HTERT RPE-1 (cell line): Measurements from ENCODE around the gene EMC8.
"Not testable (repeated sequence)": the region's sequence is repeated elsewhere in the genome, so short reads cannot be mapped to it uniquely, and the experiment has no call there.

Experiments used
- in situ Hi-C: fragments of 300-500 bp; cut with MboI; formaldehyde crosslinking; loops from 4 replicates; pipeline ENCODE4 v1.14.3; 2020; ENCODE audit warnings: low sequenced_read_pairs

Gene EMC8

DNA sequence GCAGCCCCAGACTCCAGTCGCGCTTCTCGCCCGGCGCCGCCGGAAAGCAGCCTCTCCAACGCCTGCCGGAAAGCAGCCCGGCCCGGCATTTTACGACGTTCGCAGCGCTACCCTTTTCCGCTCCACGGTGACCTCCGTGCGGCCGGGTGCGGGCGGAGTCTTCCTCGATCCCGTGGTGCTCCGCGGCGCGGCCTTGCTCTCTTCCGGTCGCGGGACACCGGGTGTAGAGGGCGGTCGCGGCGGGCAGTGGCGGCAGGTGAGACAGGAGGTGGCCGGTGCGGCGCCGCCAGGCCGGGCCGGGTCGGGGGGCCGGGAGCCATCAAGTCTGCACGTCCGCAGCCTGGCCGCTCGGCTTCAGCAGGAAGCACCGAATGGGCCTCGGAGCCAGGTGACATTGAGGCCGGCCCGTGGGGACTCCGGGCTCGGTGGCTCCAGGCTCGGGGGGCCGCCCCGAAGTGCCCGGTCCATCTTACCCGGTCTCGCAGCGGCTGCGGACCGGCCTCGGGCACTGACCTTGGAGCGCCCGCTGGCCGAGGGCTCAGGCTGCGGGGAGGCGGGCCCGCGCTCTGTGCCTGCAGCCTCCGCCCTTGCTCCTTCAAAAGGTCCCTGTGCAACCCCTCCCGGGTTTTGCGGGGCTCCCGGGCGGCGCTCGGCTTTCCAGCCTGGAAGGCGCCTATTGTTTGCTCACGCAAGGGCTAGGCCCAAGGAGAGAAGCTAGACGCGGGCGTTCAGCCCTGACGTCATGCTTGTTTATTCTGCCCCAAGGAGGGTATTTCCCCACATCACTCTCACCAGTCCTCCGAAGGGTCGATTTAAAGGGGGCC lies at the start of gene EMC8, which contains the start of gene COX4I1:
Gene EMC8 (minus strand): TSS at position 48 of the 824 bp plus-strand sequence. CDS start 249 bp downstream, outside the sequence.
Gene COX4I1 (plus strand): TSS at position 199 of the 824 bp plus-strand sequence. CDS start 1,511 bp downstream, outside the sequence.
- in situ Hi-C loops = no loop called here

DNA sequence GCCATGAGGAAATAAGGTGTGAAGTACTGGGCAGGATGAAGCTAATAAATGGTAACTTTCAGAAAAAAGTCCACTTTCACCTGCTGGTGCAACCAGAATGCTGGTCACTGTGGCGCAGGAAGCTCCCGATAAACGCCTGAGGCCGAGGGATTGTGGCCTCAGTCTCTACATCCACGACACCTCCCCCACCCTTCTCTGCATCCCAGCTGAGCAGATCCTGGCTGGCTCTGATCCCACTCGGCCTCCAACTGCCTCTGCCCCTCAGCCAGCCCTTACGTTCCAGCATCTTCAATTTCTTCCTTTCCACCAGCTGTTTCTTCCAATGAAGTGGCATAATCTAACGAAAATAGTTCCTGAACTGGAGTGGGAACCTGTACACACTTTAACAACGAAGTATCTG lies 49.6 kb upstream of the EMC8 start:
- in situ Hi-C loops = no loop called here

DNA sequence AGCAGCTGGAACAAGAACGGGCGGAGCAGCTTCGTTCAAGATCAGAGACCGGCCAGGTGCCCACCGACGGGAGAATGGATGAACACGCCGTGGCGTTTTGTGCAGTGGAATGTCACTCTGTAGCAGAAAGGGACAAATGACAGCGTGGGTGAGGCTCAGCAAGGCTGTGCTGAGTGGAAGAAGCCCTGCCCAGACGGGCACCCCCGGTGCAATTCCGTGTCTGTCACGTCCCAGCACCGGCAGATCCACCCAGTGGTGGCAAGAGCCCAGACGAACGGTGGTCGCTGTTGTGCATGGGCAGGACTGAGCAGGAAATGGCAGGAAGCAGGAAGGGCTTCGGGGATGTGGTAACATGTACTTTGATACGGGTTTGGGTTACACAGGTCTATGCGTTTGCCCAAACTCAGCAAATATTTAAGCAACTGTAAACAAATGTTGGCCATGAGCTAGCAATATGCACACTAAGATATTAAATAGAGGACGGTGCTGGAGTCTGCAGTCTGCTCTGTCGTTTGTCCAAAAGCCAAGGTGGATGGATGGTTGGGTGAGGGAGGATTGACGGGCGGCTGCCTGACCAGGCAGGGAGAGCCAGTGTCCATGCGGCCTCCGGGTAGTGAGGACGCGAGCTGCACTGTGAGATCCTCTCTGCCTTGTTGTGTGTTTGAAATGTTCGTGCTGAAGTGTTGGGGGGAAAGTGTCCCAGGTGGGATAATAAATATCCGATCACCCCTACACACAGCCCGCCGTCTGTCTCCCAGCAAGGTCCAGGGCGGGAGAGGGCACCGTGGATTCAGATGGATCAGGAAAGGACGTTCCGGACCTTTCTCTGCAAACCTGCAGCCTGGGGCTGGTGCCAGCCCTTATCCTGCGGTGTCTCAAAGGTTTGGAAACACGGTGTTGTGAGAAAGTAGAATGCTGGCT lies 48.6 kb upstream of the EMC8 start:
- in situ Hi-C loops = no loop called here

DNA sequence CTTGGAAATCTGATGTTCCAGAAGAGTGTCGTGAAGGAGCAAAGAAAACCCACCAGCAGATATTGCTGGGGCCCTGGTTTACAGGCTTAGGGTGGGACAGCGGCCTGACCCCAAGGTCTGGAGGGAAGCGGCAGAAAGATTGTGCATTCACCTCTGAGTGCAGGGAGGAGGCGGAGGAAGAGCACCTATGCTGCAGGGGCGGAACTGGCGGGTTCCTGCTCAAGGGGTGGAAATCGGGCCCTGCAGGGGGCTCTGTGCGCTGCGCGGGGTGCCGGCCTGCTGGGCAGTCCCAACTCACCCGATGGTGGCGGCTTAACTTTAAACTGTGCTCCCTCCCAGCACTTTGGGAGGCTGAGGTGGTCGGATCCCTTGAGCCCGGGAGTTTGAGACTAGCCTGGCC lies 47.7 kb upstream of the EMC8 start:
- in situ Hi-C loops = no loop called here

DNA sequence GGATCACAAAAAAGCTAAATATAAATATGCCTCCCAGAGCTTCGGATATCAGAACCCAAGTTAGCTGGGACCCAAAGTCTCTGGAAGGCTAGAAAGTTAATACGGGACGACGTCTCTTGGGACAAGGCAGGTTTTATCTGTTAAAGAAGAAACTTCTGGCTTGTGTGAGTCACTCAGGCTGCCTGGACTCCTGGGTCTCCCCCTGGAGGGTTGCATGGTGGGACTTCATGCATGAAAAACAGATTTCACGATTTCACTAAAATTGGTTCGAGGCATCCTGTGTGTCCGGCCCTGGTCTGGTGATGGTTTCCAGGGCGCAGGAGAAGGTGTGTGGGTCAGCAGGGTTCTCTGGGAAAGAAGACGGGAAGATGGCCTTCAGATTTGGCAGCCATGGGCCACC lies 47.1 kb upstream of the EMC8 start:
- in situ Hi-C loops = no loop called here

DNA sequence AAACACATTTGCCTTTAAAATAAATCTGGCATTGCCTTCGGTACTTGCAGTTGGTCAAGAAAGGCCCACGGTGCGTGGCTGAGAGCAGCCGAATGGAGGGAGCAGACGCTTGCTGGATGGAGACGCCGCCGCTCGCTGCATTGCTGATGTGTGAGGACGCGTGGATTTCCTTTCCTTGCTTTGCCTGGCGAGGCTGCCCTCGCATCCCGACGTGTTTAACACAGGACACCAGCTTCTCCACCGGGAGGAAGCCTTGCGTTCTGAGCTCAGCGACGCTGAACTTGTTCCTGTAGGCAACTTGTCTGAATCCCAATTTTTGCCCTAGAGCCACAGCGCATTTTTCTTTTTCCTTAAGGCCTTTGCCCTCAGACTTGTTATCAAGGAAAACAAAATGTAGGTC lies 45.9 kb upstream of the EMC8 start:
- in situ Hi-C loops = no loop called here

DNA sequence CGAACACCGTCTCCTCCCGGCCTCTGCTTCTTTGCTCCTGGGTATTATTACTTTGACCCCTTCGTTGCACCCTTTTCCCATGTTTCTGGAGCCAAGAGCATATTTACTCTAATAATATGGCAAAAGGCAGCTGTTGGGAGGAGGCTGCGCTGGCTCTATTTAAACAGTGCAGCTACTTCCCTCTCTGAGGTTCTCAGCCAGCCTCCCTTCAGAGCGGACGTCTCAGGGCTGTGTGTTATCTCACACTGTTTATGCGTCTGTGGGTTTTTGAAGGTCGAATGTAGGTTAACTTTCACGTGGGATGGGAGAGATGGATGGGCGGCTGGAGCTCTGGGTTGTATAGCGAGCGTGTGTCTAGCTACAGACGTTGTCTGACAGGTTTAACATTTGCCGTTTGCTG lies 45.4 kb upstream of the EMC8 start:
- in situ Hi-C loops = no loop called here

DNA sequence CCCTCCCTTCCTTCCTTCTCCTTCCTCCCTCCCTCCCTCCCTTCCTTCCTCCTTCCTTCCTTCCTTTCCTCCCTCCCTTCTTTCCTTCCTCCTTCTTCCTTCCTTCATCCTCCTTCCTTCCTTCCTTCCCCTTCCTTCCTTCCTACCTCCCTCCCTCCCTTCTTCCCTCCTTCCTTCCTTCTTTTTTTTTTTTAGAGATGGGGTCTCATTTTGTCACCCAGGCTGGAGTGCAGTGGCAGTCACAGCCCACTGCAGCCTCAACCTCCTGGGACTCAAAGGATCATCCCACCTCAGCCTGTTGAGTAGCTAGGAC lies 44.8 kb upstream of the EMC8 start:
- in situ Hi-C loops = no loop called here

DNA sequence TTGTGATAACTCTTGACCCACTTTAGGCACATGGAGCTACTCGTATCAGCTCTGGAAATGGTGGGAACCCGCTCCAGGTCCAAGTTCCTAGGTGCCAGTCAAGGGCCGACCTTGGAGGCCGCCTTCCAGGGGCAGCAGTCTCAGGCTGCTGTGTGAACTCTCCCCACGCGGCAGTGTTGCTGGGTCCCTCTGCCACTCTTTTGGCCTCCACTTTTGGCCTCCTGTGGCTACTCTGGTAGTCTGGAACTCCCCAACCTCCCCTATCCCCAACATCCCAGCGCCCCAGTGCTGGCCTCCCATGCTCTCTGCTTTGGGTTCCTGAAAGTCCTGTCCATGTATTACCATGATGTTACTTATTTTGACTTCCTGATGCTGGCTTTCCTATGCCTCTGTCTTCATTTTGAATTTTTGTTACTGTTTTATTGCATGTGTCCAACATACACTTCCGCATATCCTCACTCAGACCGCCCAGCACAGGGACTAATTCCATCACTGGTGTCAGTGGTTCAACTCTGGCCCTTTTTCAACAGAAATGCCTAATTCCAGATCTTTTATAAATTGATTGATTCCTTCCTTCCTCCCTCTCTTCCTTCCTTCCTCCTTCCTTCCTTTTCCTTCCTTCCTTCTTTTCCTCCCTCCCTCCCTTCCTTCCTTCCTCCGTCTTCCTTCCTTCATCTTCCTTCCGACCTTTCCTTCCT lies 44.3 kb upstream of the EMC8 start:
- in situ Hi-C loops = no loop called here

DNA sequence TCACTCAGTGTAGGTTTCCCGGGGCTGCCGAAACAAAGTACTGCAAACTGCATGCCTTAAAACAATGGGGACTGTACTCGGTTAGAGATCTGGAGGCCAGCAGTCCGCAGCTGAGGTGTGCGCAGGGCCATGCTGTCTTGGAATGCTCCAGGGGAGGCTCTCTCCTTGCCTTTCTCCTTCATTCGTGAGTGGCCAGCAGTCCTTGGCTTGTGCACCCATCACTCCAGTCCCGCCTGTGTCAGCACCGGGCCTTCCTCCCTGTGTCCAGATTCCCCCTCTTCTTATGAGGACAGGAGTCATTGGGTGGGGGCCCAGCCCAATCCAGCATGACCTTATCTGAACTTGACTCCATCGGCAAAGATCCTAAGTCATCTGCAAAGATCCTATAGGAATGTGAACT lies 43.5 kb upstream of the EMC8 start:
- in situ Hi-C loops = no loop called here

DNA sequence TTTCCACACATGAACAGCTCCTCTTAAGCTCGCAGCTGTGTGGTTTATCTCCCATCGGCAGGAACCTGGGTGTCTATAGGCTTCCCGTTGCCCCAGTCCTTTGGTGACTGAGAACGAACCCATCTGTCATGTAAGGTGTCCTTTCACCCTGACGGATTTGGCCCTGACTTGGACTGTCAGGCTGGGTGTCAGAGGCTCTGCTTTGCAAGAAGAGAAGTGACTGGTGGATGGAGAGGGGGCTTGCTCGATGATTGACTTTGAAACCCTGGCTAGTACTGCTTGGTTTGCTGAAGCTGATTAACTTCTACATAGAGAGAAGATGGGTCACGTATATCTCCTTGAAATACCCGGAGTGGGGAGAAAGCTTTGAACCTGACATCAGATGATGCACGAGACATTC lies 43.1 kb upstream of the EMC8 start:
- in situ Hi-C loops = no loop called here

DNA sequence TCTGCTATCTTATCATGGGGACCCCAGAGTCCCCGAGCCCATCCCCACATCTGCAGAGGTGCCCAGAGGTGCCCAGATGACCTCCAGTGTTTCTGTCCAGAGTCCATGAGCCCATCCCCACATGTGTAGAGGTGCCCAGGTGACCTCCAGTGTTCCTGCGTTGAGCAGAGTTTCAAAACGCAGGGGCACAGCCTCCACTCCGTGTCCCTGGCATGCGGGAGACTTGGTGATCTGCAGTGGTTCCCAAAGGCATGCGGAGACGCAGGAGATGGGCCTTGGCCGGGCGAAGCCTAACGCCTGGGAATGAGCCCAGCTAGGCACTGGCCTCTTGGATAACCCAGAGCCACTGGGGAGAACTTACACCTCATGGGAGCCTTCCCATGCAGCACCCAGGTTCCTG lies 41.5 kb upstream of the EMC8 start:
- in situ Hi-C loops = no loop called here

DNA sequence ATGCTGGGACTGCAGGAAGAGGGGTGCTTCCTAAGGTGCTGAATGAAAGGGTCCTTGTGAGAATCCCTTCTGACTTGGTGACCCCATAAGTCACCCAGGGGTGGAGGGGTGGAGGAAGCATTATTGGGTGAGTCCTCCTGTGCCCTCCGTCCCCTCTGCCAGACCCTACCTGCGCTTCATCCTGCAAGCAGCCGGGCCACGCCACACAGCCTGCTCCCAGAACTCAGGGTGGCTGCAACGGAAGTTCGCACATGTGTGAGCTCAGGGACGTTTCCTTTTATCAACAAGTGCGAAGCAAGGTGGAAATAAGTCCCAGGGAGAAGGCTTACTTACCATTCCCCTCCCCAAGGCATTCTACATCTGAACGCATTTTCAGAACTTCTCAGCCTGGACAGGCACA lies 41.1 kb upstream of the EMC8 start:
- in situ Hi-C loops = no loop called here

DNA sequence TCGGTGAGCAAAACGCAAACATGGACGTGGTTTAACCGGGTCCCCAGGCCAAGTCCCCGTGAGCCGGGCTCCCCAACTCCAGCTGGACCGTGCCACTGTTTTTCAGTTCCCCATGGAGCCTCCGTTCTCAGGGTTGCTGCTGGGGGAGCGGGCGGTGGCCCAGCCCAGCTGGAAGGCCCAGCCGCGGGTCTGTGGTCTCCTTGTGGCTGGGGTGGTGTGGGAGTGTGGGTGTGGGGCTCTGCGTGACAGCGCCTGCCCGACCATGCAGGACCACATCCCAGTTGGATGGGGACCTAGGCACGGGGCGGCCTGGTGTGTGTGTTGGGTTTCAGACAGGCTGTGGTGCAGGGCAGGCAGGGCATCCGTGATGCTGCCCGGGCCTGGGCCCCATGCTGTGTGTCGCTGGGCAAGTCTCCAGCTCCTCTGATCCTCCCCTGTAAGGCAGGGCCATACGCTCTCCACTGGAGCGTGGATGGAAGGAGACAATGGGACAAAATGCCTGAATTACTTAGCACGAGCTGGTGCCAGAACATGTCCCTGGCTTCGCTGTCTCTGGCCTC lies 40.4 kb upstream of the EMC8 start:
- in situ Hi-C loops = no loop called here

DNA sequence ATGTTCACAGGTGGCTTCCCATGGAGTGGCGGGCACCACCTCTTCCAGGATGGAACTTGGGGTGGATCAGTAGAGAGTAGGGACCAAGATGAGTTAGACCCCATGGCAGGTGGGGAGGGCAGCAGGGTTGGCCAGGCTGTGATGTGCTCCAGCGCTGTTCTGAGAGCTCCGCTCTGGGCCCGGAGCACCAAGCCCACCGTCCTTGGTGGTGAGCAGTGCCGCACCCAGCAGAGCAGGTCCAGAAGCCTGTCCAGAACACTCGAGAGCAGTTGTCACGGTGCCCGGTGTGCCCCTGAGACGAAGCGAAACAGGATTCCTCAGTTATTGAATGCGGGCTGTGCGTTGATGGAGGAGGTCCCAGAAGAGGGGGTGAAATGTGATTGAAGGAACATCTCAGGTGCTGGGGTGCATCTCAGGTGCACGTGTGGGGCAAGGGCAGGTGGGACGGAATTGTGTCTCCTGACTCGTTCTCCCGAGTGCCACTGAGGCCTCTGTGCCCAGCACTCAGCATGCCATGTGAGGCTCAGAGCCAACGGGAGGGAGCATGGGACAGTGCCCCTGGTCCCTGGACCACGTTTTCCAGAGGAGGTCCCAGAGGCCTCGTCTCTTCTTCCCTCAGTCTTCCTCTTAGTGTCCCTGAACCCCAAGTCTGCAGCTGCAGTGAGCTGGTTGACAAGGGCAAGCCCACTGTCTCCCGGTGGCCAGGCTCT lies 39.7 kb upstream of the EMC8 start:
- in situ Hi-C loops = no loop called here

DNA sequence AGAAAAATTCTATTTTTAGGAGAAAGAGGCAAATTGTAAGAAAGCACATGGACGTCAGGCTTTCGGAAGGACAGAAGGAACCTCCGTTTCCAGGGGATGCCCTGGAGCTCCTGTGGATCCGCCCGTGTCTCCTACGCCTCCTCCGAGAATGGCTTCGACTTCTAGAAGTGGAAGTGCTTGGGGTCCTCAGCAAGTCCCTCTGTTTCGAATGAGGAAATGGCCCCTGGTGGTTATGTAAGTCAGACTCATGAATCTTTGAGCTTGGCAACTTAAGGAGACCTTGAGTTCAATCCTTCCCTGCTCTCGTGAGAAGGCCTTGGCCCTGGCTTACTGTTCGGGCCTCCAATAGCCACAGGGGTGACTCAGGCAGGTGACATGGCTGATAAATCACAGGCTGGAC lies 39.0 kb upstream of the EMC8 start:
- in situ Hi-C loops = no loop called here

DNA sequence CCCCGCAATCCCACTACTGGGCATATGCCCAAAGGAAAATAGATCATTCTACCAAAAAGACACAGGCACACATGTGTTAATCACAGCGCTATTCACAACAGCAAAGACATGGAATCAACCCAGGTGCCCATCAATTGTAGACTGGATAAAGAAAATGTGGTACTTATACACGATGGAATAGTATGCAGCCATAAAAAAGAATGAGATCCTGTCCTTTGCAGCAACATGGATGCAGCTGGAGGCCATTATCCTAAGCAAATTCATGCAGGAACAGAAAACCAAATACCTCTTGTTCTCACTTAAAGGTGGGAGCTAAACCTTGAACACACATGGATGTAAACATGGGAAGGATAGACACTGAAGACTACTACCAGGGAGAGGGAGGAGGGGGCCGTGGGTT lies 38.3 kb upstream of the EMC8 start:
- in situ Hi-C loops = not testable (repeated sequence)

DNA sequence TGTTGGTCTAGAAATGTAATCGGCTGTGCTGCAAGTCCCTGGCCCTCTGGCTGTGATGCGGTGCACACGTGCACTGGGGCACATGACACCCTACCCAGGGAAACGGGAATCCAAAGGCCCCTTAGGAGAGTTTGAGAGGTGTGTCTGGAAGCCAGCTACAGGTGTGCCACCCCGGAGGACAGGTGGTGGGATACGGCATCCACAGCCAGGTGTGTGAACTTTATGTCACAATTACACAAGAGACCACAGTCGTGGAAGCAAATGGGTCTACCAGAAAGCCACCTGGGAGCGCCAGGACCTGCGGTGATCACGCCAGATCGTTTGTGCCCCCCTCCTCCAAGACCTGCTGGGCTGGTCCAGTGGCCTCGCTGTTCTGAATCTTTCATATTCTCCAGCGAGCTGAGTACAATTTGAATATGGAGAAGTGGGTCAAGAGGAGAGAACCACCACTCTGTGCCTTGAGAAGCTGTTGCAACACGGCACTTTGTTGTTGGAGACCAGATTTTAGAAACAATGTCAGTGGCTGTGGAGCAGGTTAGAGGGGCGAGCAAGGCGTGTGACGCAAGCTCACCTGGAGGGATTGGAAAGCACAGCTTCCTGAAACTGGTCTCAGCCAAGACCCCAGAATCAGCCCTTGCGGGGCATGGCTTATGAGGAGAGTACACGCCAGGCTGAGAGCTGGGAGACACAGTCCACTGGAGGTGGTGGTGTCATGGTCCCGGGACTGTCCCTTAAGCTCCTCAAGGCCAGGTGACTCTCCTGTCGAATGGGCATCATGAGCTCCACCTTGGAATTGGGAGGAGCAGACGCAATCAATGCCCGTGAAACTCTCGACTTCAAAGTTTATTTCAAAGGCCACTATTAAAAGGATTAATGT lies 37.6 kb upstream of the EMC8 start:
- in situ Hi-C loops = no loop called here

DNA sequence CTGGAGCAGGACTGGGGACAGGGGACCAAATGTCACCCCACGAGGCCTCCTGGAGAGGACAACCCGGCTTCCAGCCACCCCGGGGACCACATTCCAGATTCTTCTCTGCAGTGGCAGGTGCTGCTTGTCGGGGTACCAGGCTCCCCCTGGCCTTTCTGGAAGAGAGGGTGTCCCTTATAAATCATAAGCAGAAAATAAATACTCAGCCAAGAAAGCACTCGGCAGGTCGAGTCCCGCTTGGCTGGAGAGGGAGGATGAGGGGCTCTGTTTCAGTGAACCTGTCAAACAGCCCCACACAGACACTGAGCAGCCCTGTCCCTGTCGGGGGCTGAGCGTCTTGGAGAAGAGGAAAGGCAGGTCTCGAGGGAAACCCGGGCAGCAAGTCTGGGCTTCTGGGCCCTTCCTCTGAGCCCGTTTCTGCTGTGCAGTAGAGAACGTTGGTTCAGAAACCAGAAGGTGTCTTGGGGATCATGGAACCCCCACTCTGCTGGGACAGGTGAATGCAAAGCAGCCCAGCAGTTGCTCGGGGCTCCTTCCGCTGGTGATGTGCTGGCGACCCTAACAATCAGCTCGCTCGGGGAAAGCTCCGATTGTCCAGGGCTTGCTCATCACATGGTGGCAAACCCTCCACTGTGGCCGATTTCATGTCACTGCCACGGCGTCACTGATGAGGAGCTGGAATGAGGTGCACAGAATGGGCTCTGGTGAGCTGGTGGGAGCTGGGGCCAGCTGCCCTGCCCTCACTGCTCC lies 36.8 kb upstream of the EMC8 start:
- in situ Hi-C loops = no loop called here
